HG03135 (cell line): ENCODE results near the gene TNNI3.
A peak's percentile ranks its signal among the peaks of the same experiment; 100 is the strongest.
"Not testable (repeated sequence)": the region's sequence is repeated elsewhere in the genome, so short reads cannot be mapped to it uniquely, and the experiment has no call there.

Experiments
- ATAC-seq: cut with Tn5 transposase; IDR thresholded peaks from one replicate; pipeline ENCODE4 v1.9.1; 2021; ENCODE audit warnings: mild to moderate bottlenecking, moderate library complexity; ENCODE audit not compliant: unreplicated experiment

TNNI3 gene

DNA sequence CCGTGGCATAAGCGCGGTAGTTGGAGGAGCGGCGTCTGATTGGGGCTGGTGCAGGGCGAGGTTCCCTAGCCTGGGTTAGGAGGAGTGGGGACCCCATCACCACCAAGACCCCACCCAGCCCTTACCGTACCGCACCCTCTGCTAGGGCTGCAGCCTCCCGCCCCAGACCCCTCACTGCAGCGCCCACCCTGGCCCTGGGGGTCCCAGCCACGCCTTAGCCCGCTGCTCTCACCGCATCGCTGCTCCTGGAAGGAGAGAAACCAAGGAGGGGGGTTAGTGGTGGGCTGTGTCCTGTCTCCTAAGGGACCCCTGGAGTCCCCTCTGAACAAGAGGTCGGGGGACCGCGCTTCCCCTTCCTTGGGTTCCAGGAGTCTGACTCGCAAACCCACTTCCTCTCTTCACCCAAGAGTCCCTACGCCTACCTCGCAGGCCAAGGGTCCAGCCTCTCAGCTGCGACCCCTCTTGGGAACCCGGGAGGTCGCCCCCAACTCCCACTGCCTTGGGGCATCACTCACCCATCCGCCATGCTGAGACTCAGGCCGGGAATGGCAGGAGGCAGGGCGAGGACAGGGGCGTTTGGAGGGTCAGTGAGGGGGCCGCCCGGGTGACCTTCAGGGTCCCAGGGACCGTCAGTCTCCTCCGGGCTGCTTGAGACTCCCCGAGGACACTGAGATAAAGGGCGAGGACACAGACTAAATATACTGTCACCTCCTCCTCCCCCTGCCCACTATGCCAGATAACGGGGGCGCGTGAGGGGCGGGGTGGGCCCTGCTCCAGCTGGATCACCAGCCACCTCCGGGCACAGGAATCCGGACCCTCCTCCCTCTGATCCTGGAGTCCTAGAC, at the start of gene TNNI3:
TSS of gene TNNI3 (minus strand) at position 669 of the 845 bp plus-strand sequence. CDS start at position 526, 143 bp downstream.
- ATAC-seq, result no peak

- no peak for ATAC-seq
Observed at GRCh38 chr19:55206664-55207500, 49.4 kb upstream of the TNNI3 start.

- not testable (repeated sequence) for ATAC-seq
Observed at GRCh38 chr19:55202199-55202598, 44.7 kb upstream of the TNNI3 start.

DNA sequence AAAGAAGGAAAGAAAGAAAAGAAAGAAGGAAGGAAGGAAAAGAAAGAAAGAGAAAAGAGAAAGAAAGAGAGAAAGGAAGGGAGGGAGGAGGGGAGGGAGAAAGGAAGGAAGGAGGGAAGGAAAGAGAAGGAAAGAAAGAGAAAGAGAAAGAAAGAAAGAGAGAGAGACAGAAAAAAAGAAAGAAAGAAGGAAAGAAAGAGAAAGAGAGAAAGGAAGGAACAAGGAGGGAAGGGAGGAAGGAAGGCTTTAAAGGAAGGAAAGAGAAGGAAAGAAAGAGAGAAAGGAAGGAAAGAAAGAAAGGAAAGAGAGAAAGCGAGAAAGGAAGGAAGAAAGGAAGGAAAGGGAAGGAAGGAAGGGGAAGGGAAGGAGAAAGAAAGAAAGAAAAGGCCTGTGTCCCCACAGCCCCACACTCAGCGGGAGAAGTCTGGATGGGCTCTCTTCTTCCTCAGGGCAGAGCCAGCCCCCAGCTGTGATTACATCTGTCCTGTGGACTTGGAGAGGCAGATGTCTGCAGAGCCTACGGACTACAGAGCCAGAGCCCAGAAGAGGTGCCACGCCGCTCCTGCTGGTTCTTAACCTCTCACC, 42.2 kb upstream of the TNNI3 start:
- ATAC-seq, result no peak

DNA sequence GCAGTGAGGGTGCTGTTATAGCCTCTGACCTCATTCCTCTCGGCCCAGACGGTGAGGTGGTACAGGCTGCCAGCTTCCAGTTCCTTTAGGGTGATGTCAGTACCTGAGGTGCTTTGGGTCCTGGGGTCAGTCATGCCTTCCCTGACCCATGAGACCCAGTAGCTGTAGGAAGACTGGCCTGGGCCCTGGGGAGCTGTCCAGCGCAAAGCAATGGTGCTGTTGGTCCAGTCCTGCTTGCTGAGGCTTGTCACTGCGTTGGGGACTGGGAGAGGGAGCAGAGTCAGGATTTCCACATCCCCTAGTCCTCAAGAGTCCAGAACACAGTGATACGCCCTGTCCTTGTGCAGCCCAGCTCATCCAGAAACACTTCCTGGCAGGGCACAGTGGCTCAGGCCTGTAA, 41.1 kb upstream of the TNNI3 start:
- no peak for ATAC-seq

GRCh38 chr19:55197528-55197927, 40.0 kb upstream of the TNNI3 start:
- no peak for ATAC-seq

- no peak for ATAC-seq
Observed at GRCh38 chr19:55196803-55197202, 39.3 kb upstream of the TNNI3 start.

- no peak for ATAC-seq
Observed at GRCh38 chr19:55193481-55193880, 35.9 kb upstream of the TNNI3 start.

- ATAC-seq, result no peak
Observed at GRCh38 chr19:55189403-55189835, 31.9 kb upstream of the TNNI3 start.

DNA sequence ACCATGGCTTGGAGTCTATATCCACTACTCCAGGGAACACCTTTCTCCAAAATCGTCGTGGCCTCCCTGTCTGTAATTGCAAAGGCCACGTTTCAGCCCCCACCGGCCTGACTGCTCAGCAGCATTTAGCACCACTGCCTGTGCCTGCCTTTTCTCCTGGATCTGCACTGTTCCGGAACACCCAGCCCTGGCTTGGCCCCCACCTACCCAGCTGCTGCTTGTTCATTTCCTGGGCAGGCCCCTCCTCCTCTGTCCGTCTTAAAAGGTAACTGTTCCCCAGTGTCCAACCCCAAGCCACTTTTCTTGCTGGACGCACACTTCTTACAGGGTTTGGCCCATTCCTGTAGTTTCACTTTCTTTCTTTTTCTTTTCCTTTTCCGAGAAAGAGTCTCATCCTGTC, 31.1 kb upstream of the TNNI3 start:
- no peak for ATAC-seq

GRCh38 chr19:55186080-55186479, 28.5 kb upstream of the TNNI3 start:
- ATAC-seq, result no peak

- ATAC-seq, result no peak
Observed at GRCh38 chr19:55181740-55182139, 24.2 kb upstream of the TNNI3 start.

DNA sequence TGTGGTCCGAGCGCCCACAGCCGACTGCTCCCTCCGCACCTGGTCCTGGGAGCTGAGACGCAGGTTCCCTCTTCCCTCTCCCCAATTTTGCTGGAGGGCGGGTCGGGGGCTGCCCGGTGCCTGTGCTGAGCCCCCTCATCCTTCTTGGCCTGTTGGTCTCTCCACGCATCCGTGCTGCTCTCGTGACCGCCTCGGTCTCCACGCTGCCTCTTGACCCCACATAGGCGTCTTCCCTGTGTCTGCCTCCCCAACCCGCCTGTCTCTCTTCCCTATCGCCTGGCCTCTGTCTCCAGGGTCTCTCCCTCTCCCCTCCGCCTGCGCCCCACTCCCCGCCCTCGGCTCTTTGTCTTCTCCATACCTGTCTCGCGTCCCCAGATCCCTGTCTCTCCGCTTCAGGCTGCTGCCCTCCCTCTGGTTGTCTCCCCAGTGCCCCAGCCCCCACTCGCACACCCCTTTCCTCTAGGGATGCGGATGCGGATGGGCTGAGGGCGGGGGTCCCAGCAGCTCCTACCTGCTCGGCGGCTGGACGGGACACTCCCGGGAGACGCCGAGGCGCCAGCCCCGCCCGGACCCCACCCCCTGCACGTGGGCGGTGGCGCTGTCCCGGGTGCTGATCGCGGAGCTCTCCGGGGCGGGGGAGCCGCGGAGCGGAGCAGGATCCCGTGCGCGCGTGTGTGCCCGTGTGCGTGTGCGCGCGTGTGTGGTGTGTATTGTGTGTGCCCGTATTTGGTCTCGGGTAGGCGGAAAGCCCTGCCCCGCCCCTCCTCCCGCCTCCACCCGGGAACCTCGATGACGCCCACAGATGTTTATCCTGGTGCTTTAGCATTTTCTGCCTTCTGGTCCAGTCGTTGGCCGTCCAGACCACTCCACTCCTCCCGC, 22.3 kb upstream of the TNNI3 start, which contains the start of gene SYT5:
TSS of gene SYT5 (minus strand) at position 684 of the 879 bp plus-strand sequence. CDS start 1,248 bp downstream, outside the sequence.
- ATAC-seq, result peak; percentile 14

GRCh38 chr19:55178781-55179599, 21.5 kb upstream of the TNNI3 start:
- ATAC-seq, result peak; percentile 79

DNA sequence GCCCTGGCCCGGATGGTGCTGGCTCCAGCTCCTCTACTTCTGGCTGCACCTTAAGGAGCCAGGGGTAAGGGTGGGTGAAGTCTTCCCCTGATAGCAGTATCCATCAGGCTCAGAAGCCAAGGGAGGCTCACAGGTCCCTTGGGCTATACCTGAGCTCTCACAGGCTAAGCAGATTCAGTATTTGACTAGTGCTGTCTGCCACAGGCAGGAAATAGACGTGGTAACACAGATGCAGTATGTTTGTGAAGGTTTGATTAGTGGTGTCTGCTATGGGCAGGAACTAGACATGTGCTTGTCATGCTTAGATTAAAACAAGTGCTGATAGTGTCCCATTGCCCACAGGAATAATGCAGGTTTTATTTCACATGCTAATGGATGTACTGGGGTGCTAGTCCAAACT, 18.5 kb upstream of the TNNI3 start:
- no peak for ATAC-seq

GRCh38 chr19:55175117-55175867, 17.8 kb upstream of the TNNI3 start:
- ATAC-seq, result no peak

GRCh38 chr19:55174425-55175116, 17.0 kb upstream of the TNNI3 start:
- no peak for ATAC-seq

GRCh38 chr19:55173714-55174409, 16.3 kb upstream of the TNNI3 start:
- ATAC-seq, result no peak
